Loucy (cell line): ENCODE measurements around the gene NELFA.

Experiments used
- EZH2phosphoT487 ChIP-seq: fragments of 200-600 bp; IDR thresholded peaks from 2 replicates; pipeline ENCODE4 v1.6.1; 2018; ENCODE audit warnings: antibody characterized with exemption, mild to moderate bottlenecking, moderate library complexity, borderline replicate concordance
- TF ChIP-seq, protein P1 (sequence below): fragments of 200-600 bp; sonication (generic); conservative IDR thresholded peaks from 2 replicates; pipeline ENCODE4 v1.5.1; 2014; ENCODE audit warnings: mild to moderate bottlenecking, antibody characterized with exemption, low read length

GRCh38 chr4:2040391-2041238 lies 31.8 kb upstream of the NELFA start:
- TF ChIP-seq, protein P1, sequence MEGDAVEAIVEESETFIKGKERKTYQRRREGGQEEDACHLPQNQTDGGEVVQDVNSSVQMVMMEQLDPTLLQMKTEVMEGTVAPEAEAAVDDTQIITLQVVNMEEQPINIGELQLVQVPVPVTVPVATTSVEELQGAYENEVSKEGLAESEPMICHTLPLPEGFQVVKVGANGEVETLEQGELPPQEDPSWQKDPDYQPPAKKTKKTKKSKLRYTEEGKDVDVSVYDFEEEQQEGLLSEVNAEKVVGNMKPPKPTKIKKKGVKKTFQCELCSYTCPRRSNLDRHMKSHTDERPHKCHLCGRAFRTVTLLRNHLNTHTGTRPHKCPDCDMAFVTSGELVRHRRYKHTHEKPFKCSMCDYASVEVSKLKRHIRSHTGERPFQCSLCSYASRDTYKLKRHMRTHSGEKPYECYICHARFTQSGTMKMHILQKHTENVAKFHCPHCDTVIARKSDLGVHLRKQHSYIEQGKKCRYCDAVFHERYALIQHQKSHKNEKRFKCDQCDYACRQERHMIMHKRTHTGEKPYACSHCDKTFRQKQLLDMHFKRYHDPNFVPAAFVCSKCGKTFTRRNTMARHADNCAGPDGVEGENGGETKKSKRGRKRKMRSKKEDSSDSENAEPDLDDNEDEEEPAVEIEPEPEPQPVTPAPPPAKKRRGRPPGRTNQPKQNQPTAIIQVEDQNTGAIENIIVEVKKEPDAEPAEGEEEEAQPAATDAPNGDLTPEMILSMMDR, result no peak
- no peak for TF ChIP-seq EZH2phosphoT487
